GM04503 (cell line): ENCODE measurements around the gene TAGLN3.

Experiments used
- DNase-seq: peaks from one replicate; pipeline ENCODE4 v3.0.0-alpha.2; 2012; ENCODE audit warnings: low read depth

TAGLN3 gene

DNA sequence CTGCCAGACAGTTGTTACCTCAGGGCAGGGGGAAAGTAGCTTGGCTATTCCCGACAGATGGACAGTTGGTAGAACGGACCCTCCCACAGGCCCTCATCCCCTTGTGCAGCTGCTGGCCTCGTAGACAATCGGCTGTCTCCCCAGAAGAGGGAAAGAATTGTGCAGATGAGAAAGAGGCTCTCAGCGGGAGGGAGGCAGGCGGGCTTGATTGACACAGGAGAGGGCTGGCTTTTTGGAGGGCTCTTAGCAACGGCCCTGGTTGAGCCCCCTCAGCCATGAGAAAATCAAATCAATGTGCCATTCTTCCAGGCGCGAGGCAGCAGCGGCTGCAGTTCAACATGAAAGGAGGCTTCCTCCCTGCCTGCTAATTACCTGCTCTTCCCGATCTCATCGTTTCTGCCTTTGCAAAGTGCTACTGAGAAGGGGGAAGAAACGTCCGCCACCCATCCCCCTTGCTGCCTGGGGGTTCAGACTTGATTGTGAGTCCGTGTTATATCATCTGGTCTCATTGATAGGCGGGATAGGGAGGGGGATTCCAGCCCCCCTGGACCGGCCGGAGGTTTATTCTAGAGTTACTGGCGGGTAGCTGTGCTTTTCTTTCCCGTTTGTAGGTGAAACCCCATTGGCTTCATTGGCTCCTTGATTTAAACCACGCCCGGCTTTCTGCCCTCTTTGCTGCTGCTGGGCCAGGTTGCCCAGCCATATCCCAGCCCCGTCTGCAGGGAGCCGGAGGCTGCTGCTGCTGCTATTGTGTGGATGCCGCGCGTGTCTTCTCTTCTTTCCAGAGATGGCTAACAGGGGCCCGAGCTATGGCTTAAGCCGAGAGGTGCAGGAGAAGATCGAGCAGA, at the start of gene TAGLN3:
Gene TAGLN3, plus strand, starts transcription at position 287 of the 848 bp plus-strand sequence. Its CDS starts 501 bp downstream, at position 788.
- DNase-seq, result no peak

DNA sequence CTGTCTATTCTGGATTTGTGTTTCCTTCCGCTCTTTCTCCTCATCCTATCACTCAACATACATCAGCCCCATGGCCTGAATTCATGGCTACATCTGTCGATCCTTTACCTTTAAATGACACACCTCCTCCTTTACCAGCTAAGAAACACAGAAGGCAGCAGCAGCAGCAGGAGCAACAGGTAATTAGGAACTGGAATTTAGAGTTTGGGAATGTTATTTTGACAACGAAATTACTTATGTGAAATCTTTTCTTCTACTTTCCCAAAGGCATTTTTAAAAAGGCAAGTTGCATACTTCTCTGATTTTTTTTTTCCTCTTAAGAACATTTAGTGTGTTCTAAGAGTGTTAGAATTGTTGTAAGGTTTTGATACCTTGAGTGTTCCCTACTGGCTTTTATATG, 49.0 kb upstream of the TAGLN3 start:
- DNase-seq, result no peak

DNA sequence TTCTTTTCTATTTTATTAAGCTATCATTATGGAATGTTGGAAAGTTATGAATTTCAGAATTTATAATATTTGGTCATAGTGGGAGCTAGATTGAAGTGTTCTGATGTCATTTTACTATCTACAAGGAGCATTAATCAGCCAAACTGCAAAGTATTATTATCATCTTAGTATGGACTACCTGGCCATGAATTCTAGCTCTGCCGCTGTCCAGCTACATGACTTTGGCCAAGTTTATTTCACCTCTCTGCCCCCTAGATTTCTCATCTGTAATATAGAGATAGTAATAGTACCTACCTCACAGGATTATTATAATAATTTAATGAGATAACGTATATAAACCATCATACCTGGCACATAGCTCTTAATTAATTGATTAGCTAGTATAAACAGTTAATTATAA, 47.7 kb upstream of the TAGLN3 start:
- no peak for DNase-seq

DNA sequence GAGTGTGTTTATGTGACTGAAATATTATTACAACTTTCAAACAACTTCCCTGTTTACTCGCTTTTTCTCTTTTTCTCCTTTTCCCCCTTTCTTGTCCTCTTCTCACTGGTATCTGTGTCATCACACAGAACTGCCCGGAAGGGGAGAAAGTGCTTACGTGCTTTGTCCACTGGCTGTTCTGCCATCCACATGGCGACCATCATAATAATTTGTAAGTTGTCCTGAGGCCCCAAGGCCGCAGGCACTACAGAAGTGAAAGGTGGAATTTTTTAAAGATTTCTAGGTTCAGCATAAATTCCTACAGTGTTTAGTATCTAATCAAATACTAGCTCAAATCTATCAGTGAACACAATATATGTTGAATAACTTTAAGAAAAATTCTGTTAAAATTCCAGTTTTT, 46.6 kb upstream of the TAGLN3 start:
- DNase-seq, result no peak

DNA sequence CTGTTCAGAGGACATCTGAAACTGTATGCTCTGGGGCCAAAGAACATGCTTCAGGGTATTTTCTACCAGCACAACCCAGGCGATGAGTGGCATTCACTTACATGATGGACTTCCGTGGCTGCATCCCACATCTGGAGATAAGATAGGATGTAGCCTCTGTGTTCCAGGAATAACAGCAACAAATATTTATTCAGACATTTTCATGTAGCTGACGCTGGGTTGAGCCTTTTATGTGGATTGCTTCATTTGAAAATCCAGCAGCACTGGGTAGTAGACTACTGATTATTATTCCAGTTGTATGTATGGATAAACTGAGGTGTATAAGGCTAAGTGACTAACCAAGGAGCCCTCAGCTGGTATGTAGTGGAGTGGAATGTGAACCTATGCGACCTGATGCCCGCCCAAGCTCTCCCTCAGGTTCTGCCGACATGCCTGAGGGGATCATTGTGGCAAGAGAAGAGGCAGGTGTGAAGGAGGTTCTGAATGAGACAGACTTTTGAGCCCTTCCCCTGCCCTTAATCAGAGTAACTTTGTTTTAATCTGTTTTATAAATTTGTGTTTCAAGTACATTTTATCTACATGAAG, 45.8 kb upstream of the TAGLN3 start:
- DNase-seq, result no peak

DNA sequence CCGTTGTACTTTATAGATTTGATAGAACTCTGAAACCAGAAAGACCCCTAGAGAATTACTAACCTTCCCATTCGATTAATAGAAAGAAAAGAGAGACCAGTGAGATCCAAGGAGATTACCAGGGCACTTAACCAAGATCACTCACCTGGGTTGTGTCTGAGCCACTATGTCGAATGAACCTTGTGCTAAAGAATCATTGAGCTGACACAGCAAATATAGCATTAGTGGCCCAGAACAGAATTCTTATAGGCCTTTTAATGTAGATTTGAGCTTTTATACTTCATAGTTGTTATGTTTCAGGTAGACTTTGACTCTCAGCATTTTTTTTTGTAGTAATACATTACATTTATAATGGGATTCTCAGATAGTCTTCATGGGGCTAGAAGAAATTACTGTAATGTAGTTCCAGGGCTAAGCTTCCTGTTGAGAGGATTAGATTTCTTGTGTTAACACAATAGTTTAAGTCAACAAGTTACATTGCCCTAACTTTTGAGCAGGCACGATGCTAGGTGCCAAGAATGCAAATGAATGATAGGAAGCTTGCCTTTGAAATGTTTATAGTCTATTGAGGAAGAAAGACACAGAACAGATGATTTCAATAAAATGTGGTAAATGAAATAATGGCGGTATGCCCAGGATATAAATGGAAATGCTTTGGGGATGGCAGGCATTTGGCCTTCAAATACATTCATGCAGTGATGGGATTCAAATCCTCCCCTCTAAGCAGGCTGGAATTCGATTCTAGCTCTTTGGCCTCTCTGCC, 44.3 kb upstream of the TAGLN3 start:
- DNase-seq, result peak; percentile 79

DNA sequence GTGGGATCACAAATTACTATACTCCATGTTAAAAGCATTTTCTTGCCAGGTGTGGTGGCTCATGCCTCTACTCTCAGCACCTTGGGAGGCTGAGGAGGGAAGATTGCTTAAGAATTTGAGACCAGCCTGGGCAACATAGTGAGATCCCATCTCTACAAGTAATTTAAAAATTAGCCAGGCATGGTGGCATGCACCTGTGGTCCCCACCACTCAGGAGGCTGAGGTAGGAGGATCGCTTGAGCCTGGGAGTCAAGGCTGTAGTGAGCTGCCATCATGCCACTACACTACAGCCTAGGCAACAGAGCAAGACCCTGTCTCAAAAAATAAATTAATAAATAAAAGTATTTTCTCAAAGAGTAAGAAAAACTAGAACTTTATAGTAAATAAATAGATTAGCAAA, 42.8 kb upstream of the TAGLN3 start:
- DNase-seq, result no peak

DNA sequence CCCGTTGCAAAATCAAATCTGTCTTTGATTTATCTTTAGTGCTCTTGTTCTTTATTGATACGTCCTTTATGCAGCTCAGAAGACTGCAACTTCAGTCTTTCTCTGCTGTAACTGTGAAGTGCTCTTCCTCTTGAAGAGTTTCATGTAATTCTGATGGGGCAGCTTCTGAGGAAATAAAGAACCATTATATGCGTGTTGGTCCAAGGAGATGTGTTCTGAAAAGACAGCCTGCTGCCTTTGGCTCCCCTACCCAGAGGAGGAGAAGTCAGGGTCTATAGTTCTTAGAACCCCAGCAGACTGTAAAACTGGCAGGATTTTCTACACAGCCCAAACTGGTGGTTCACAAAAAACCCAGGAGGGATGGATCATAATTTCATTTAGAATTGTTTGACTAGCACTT, 42.3 kb upstream of the TAGLN3 start:
- DNase-seq, result no peak

DNA sequence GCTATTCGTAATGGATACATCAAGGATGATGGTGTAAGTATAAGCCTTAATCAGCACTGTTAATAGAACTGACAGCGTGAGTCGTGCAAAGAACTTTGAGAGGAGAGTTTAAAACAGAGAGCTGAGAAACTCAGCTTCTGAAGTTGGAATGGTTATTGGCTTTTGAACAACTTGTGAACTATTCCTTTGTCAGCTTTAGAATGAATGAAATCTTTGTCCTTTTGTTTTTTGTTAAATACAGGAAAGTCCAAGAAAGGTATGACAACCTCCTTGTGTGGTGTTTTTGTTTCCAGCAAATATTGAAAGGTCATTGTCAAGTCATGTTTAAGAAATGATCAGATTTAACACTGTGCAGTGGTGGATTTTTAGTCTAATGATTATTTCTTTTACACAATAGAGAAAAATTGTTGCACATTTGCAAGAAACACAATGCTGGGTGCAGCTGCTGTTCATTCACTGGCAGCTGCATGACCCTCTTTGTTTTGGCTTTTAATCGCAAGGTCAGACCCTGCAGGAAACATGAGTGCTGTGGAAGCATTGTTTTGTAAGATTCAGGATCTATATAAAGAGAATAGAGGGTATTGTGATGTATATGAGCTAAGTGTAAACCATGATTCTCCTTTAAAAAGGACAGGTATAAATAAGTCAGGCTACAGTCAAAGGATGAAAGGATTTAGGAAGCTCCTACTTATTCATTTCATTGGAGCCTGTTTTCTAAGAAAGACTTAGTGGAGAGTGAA, 41.6 kb upstream of the TAGLN3 start:
- DNase-seq, result no peak

DNA sequence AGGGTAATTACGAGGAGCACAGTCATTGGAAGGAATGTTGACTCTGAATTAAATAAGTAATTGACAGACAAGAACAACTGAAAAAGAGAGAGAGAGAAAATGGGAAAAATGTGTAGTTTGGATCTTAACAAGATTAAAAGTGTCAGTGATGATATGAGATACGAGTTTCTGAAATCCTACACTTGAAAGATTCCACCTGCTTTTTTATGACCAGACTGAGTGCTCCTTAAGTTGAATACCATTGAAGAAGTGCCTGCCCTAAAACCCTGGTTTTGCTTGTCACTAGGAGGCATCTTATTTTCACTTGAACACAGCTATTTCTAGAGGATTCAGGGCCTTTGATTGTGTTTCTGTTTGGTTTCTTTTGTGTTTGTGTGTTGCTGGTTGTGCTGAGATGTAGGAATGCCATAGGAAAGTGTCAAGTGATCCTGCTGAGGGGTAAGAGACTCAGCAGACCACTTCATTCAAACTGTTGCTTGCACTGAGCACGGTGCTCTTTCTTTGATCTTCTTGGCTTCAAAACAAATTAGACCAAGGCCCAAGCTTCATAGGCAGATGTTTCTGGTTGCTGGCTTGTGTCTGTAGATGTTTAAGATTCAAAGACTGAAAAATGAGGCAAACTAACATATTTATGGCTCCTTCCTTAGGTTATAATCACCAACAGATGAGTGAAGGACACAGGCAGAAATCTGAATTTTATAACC, 37.1 kb upstream of the TAGLN3 start:
- DNase-seq, result no peak

DNA sequence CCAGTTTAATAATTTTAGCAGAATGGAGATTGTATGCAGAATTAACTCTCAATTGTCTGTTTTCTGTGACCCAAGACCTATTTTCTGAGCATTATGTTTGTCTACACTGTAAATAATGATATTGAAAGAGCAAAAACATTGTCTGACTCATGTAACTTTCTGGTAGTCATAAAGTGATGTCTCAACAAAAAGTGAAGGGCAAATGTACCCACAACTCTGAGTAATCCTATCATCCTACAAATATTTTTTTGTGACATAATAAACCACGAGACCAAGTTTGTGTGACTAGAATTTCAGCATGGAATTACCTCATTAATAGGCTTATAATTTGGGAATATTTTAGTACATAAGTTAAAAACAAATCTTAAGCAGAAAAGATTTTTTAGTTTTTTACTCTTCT, 35.3 kb upstream of the TAGLN3 start:
- peak; percentile 66 for DNase-seq

DNA sequence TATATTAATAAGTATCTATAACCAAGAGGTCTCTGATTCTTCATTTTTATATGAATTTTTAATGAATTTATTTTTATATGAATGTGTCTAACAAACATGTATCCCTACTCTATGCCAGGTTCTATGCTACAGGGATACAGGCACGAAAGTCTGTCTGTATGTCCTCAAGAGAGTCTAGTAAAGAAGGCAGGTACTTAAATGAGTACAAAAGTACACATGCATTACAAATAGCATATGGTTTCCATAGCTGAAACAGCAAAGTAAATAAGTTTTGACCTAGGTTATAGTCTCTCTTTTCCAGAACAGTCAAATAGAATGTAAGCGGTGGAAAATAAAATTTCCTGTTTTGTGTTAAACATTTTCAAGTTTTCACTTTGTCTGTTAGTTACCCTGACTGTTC, 33.2 kb upstream of the TAGLN3 start:
- DNase-seq, result no peak

DNA sequence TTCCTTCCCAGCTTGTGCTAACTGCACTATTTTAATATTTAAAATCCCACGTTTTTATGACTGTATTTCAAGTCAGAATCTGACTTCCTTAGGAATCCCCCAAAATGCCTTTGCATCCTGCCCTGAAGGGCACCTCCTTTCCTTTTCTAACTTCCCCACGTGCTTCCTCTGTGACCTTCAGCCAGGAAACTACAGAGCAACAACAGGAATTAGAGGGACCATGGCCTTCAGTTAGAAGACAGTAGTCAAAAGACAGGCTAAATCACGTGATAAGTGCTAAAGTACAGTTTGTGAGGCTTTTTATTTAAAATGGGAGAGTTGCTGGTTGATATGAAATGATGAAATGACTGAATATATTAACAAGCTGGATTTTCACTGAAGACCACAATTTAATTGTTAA, 31.7 kb upstream of the TAGLN3 start:
- DNase-seq, result no peak

DNA sequence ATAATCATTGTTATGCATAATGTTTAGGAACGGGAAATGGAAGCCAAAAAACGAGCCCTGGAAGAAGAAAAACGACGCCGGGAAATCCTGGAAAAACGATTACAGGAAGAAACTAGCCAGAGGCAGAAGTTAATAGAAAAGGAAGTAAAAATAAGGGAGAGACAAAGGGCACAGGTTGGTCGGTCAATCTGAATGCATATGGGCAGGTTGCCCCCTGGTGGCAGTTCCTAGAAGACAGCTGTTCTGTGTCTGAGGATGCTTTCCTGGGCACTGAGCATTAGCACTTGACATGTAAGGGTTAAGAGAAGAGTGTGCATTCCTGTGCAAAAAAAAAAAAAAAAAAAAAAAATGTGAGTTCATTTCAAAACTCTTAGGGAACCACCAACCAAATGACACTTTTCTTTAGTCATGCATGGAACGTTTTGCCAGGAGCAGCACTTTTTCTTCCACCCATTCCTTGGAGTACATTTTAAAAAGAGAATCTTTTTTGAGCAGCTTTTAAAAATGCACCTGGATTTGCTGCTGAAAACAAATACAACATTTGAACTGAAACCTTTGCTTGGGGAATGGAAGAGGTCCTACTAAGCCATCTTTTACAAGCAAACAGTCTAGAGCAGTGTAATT, 31.0 kb upstream of the TAGLN3 start:
- no peak for DNase-seq

DNA sequence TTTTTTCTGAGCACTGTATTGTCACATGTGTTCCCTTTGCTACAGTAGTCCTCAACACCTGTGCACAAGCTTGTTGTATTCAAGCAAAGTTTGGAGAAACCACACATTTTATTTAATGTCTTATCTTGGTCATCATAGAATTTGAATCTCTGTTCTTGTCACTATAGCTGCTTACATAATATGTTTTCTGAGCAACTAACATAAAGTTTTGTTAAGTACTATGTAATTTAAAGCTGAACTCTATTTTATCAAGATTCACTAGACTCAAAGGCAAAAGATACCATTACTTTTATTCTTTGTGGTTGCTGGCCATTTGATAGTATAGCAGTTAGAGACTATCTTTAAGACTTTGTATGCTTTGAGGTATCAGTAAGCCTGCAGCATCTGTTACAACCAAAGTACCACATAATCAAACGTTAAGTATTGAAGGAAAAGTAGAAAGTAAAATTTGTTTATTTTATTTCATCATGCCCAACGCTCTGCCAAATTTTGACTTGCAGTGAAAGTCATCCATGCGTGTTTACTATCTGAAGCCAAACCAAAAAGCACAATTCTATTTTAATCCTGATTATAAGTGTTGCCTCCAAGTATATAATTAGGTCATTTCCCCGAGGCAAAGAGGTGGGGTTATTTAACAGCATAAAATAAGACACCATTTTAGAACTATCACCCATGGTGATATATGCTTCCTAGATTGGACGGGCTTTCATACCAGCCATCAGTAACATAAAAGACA, 30.2 kb upstream of the TAGLN3 start:
- DNase-seq, result no peak

DNA sequence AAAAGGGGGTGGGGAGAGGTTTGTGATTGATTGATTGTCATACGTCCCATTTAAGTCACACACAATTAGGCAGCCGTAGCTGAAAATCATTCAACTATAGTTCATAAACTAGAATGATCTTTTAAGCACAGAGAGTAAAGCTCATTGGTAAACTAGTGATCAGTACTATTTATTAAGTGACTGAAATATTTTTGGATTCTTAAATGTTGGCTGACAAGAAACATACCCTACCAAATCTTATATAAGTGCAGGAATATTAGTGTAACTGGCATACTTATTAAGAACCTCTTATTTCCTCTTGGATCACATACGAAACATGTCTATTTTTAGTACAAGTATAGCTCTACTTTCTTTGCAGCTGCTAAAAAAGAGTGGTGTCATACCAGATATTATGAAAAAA, 28.3 kb upstream of the TAGLN3 start:
- DNase-seq, result no peak

DNA sequence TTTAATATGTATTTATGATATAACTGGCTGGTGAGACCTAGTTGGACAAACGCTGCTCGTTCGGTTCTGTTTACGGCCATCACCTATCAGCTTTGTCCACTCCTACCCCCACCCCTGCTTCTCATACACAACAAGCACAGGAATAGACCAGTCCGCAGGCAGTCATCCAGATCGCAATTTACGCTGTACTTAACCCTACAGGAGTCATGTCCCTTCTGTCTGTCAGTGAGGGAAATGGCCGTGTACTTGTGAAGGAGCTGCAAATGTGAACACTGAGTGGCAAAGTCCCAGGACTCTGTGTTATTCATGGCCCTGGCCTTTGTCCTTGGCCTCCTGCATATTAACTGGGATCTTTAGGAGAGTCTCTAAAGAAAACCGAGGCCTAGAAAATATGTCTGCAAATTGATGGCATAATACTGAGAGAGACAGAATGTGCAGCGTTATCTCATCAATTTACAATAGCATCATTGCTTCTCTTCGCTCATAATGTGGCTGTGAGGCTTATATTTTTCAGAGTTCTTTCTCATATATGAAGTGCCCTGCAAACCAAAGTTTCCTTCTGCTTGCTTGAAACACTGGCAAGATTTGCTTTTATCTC, 27.1 kb upstream of the TAGLN3 start:
- no peak for DNase-seq

DNA sequence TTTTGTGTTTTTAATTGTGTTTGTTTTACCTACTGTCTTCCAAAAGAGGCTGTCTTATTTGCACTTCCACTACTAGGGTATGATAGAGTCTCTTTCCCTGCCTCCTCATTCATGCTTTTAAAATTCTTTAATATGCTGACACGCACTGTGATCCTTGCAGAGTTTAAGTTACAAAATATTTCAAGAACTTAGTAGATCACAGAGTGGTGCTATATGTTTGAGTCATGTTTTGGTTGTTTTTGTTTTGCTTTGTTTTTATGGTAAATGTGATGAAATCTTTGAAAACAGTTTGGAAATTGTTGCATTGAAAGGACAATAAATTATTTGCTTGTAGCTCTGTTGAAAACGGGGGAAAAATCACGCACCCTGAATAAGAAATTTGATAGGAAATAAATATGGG, 25.8 kb upstream of the TAGLN3 start:
- no peak for DNase-seq

DNA sequence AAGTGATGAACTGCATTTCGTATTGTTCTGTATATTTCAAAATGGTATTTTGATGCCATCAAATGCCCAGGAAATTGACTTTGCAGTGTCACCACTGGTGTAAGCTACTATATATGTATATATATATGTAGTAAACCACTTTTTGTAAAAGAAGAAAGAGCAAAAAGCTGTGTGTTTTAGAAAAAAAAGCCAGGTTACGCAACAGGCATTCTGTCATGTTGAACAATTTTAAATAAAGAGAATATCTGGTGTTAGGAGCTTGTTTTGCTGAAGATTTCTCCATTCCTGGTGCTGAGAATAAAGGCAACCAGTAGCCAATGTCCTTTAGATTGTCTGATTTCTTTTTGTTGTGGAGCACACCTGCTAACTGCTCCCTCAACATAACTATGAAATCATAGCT, 23.6 kb upstream of the TAGLN3 start:
- DNase-seq, result no peak

DNA sequence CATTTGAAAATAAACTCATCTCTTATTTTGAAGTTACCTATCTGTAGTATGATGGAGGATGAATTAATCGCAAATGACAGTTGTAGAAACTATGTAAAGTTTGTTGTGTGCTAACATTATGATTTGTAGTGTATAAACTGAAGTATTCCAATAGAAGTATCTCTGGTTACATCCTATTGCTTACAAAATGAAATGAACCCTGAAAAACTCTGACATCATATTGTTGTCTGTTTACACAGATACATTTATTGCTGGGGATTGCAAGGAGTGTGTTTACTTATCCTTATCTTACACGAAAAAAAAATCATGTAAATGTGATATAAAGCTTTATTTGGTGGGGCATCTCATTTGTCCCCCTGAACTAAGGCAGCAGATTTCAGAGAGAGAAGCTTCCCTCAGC, 22.5 kb upstream of the TAGLN3 start:
- DNase-seq, result no peak
